Activated CD4-positive, alpha-beta T cell treated with anti-CD3 and anti-CD28 coated beads, Interleukin-2, Interleukin-4, amounts not matched to agents 100 ng/mL and 50 ng/mL, durations not matched to agents 16 hours and 8 hours (primary cell): ENCODE results near the gene MID2.
"Not testable (repeated sequence)": the region's sequence is repeated elsewhere in the genome, so short reads cannot be mapped to it uniquely, and the experiment has no call there.

Experiments used
- DNase-seq: peaks from one replicate; pipeline ENCODE4 v3.0.0-alpha.2; 2020; ENCODE audit warnings: low spot score

The MID2 gene

GRCh38 chrX:107955337-107955736 lies 129.7 kb downstream of the MID2 start:
- not testable (repeated sequence) for DNase-seq

- DNase-seq, result no peak
These were observed 143.0 kb downstream of the MID2 start for GRCh38 chrX:107968623-107969022.

- DNase-seq, result no peak
These were observed 144.4 kb downstream of the MID2 start for GRCh38 chrX:107970073-107970472.

- no peak for DNase-seq
These were observed 146.0 kb downstream of the MID2 start for GRCh38 chrX:107971636-107972035.
